Uterus (tissue), 4 donors: ENCODE measurements around the gene MAD1L1. TPM values are rescaled to one million over a fixed set of nuclear protein-coding genes. Genes with fewer than 3 reads are reported as not detected.

Experiments
- DNase-seq, 2 donors: peaks; one replicate each; pipeline ENCODE4 v3.0.0-alpha.2; 2019 to 2020
- H3K27ac ChIP-seq, 2 donors: fragments of 200-600 bp; sonication (generic); 1 replicate in 1 of 2; 2 replicates in 1 of 2; pipeline ENCODE4 v1.5.1; 2016 to 2018
- H3K27me3 ChIP-seq, 2 donors: fragments of 200-600 bp; sonication (generic); one replicate each; pipeline ENCODE4 v1.5.1; 2018 to 2019; ENCODE audit warnings: control low read depth in 1 of 2
- H3K36me3 ChIP-seq, 2 donors: fragments of 200-600 bp; sonication (generic); one replicate each; pipeline ENCODE4 v1.5.1; 2019; ENCODE audit warnings: control low read depth in 1 of 2
- H3K4me1 ChIP-seq, 2 donors: fragments of 200-600 bp; sonication (generic); one replicate each; pipeline ENCODE4 v1.5.1; 2018 to 2019; ENCODE audit warnings: control low read depth in 1 of 2
- H3K4me3 ChIP-seq, 2 donors: fragments of 200-600 bp; sonication (generic); 1 replicate in 1 of 2; 2 replicates in 1 of 2; pipeline ENCODE4 v1.5.1; 2018 to 2019; ENCODE audit warnings: mild to moderate bottlenecking in 1 of 2
- H3K9me3 ChIP-seq, 2 donors: fragments of 200-600 bp; sonication (generic); one replicate each; pipeline ENCODE4 v1.5.1; 2019; ENCODE audit warnings: control low read depth in 1 of 2
- POLR2A ChIP-seq, 2 donors: fragments of 450-650 bp; IDR thresholded peaks; one replicate each; pipeline ENCODE4 v1.6.1; 2016; ENCODE audit warnings: antibody characterized with exemption in 2 of 2, mild to moderate bottlenecking in 1 of 2, moderate library complexity in 1 of 2
- intact Hi-C: fragments of 100-400 bp; cut with DNase I; formaldehyde crosslinking; loops from one replicate; pipeline ENCODE4 v1.15.1; 2023; ENCODE audit warnings: low total_unique reads
- total RNA-seq, 4 donors: library from RNA; depleted of rRNA in 3 of 4; stranded (reverse); fragments of >200 nt in 3 of 4; gene quantifications; one replicate each; pipeline versions ENCODE4 v1.1.0 to v1.2.4, GENCODE V29; 2014 to 2023
- TF ChIP-seq, protein P1 (sequence below), 4 experiments: fragments of 200-600 bp in 2 of 4; fragments of 450-650 bp in 2 of 4; sonication (generic) in 2 of 4; IDR thresholded peaks; one replicate each; pipeline ENCODE4 v1.5.1; 2016 to 2019; ENCODE audit warnings: antibody characterized with exemption in 4 of 4, mild to moderate bottlenecking in 2 of 4, moderate library complexity in 1 of 4
- donor health status: DM: yes; HTN: yes; CAD: no.

Gene MAD1L1
- total RNA-seq, 4 donors from 2014 or later: 13.3 to 37.4 (median 33.1) TPM

DNA sequence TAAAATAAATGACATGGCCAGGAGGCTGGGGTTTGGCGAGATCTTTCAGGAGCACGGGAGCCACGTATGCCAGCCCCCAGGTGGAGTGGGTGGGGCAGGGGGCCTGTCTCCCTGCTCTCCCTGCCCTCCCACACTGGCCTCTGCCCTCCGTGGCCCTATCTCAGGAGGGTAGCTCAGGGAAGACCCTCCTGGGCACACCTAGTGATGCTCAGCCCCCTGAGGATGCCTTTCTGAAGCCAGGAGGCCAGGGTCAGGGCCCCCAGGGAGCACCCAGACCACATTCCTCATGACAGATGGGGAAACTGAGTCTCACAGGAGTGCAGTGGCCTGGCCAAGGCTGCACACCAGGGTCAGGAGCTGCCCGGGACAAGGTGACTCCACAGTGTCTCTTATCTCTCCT, 339.3 kb downstream of the MAD1L1 start:
- intact Hi-C loops: no loop called here
- Histone ChIP-seq H3K27me3 (no peaks in the 10 kb centered on the region), H3K9me3 (no peaks in the 10 kb centered on the region), H3K27ac (no peak overlapping the region), H3K4me3 (no peak overlapping the region), H3K4me1 (no peaks in the 10 kb centered on the region), H3K36me3 (no peaks in the 10 kb centered on the region)
- TF ChIP-seq POLR2A (IDR thresholded peaks at IDR 0.05): no peak
- TF ChIP-seq, protein P1, sequence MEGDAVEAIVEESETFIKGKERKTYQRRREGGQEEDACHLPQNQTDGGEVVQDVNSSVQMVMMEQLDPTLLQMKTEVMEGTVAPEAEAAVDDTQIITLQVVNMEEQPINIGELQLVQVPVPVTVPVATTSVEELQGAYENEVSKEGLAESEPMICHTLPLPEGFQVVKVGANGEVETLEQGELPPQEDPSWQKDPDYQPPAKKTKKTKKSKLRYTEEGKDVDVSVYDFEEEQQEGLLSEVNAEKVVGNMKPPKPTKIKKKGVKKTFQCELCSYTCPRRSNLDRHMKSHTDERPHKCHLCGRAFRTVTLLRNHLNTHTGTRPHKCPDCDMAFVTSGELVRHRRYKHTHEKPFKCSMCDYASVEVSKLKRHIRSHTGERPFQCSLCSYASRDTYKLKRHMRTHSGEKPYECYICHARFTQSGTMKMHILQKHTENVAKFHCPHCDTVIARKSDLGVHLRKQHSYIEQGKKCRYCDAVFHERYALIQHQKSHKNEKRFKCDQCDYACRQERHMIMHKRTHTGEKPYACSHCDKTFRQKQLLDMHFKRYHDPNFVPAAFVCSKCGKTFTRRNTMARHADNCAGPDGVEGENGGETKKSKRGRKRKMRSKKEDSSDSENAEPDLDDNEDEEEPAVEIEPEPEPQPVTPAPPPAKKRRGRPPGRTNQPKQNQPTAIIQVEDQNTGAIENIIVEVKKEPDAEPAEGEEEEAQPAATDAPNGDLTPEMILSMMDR (IDR thresholded peaks at IDR 0.05): no peak
- no peak for DNase-seq

DNA sequence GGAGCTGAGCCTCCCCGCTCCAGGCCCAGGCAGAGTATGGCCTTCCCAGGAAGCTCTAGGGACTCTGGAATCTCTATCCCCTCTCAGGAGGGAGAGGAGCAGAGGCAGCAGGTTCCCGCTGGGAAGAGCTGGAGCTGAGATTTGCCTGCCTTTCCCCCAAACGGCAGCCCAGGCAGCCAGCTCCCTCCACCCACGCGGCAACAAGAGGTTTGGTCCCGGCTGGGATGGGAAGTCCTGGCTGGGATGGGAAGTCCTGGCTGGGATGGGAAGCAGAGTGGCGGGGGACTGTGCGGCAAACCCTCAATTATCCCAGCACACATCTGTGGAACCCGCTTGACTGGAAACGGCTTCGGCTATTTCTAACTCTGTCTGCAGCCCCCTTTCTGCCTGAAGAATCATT, 339.7 kb downstream of the MAD1L1 start:
- Histone ChIP-seq H3K4me3 (no peak overlapping the region), H3K36me3 (no peaks in the 10 kb centered on the region), H3K27ac (no peak overlapping the region), H3K4me1 (no peaks in the 10 kb centered on the region), H3K9me3 (no peaks in the 10 kb centered on the region), H3K27me3 (no peaks in the 10 kb centered on the region)
- no peak for DNase-seq
- intact Hi-C loops: no loop called here
- TF ChIP-seq, protein P1 (IDR thresholded peaks at IDR 0.05): no peak
- no peak for TF ChIP-seq POLR2A (IDR thresholded peaks at IDR 0.05)

DNA sequence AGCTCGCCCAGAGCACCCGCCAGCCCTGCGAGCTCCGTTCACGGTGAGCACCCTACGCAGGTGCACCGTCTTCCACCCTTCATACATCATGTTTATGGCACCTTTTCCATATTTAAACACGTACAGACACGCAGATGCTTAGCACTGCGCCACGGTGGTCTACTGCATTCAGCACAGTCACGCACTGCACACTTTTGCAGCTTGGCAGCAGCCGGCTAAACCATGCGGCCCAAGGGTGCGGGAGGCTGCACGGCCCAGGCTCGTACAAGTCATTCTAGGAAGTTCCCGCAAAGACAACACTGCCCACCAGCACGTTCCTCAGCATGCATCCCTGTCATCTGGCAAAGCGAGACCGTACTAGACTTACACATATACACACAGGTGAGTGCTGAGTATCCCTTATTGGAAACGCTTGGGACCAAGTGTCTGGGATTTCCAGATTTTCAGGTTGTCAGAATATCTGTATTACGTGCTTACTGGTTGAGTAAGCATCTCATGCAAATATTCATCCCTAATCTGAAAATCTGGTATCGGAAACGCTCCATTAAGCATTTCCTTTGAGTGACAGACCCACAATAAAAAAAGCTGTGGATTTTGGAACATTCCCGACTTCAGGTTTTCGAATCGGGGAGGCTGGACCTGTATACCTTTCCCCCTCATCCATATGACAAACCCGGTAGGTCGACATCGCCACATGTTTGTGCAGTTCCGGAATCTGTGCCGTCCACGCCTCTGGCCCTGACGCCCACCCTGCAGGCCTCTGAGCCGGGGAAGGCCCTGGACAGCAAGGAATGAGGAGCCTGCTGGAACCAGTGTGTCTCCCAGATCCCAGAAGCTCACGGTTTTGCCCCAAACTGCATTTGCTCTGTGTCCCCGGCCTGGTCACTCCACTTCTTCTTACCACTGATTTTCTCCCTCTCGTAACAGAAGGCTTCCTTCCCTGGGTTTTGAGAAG, 340.5 kb downstream of the MAD1L1 start:
- intact Hi-C loops: no loop called here
- DNase-seq: no peak
- no peak overlapping the region for H3K27ac ChIP-seq
- H3K36me3 ChIP-seq: no peaks in the 10 kb centered on the region
- TF ChIP-seq POLR2A (IDR thresholded peaks at IDR 0.05): no peak
- TF ChIP-seq, protein P1 (IDR thresholded peaks at IDR 0.05): no peak
- H3K27me3 ChIP-seq: no peaks in the 10 kb centered on the region
- H3K4me1 ChIP-seq: no peaks in the 10 kb centered on the region
- H3K4me3 ChIP-seq: no peak overlapping the region
- H3K9me3 ChIP-seq: no peaks in the 10 kb centered on the region

DNA sequence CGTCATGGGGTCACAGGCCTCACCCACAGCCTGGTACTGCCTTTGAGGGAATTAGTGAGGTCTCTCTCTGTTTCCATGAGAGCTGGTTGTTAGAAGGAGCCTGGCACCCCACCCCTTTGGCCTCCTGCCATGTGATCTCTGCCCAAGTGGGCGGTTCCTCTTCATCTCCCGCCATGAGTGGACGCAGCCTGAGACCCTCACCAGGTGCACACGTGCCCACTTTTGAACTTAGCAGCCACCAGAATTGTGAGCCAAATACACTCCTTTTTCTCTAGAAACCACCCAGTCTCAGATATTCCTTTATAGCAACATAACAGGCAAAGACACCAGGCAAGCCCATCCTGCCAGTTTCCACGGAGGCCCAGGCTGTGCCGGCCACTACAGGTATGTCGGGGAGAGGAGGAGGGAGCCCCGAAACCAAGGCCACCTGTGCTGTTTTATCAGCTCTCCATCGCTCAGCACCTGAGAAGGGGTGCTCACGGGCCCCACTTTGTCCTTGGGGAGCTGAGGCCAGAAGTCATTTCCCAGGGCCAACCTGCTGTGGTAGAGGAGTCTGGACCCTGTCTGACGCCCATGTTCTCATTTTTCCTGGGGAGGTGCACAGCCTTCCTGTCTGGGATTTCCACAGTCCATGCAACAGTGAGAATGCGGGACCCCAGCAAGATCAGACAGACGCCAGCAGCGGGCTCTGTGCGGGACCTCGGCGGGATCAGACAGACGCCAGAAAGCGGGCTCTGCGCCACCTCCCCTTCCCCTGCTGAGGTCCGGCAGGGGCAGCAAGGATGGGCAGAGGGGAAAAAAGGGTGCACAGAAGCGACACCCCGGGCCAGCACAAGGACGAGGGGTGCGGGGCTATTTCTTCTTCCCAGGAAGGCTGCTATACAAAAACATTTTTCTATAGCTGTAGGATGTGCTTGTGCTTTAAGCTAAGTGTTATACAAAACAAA, 342.2 kb downstream of the MAD1L1 start:
- no peaks in the 10 kb centered on the region for H3K36me3 ChIP-seq
- no peaks in the 10 kb centered on the region for H3K4me1 ChIP-seq
- no peaks in the 10 kb centered on the region for H3K9me3 ChIP-seq
- no peaks in the 10 kb centered on the region for H3K27me3 ChIP-seq
- no peak overlapping the region for H3K27ac ChIP-seq
- DNase-seq: no peak
- intact Hi-C loops: no loop called here
- TF ChIP-seq POLR2A (IDR thresholded peaks at IDR 0.05): no peak
- TF ChIP-seq, protein P1 (IDR thresholded peaks at IDR 0.05): no peak
- no peak overlapping the region for H3K4me3 ChIP-seq
